A673 (cell line): ENCODE data around the gene ENPP5.

Experiments
- EZH2 ChIP-seq: fragments of 200-600 bp; sonication (generic); IDR thresholded peaks from 2 replicates; pipeline ENCODE4 v1.6.1; 2017; ENCODE audit warnings: borderline replicate concordance, low read depth, mild to moderate bottlenecking, mixed read lengths, antibody characterized with exemption, low read length; ENCODE audit not compliant: poor library complexity, severe bottlenecking
- TF ChIP-seq, protein P1 (sequence below): fragments of 300-800, 200-600 bp; sonication (generic); conservative IDR thresholded peaks from 2 replicates; pipeline ENCODE4 v1.5.1; 2017; ENCODE audit warnings: low read depth, mild to moderate bottlenecking, antibody characterized with exemption, low read length, moderate library complexity, mixed read lengths

DNA sequence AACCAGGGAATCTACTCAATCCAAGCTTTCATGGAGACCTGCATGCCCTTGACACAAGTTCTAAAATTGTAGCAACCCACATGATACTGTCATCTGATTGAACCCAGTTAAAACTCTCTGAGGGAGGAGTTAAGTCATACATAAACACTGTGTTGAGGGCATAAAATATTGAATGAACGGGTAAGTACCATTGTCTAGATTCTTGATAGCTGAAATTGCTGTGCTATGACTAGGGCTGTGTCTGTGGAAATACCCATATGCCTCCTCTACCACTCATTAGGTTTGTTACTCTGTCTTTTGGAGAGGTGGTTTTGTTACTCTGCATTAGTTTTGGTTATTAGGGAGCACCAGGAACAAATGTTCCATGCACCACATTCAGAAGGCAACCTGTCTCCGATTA, 33.4 kb downstream of the ENPP5 start:
- TF ChIP-seq, protein P1, sequence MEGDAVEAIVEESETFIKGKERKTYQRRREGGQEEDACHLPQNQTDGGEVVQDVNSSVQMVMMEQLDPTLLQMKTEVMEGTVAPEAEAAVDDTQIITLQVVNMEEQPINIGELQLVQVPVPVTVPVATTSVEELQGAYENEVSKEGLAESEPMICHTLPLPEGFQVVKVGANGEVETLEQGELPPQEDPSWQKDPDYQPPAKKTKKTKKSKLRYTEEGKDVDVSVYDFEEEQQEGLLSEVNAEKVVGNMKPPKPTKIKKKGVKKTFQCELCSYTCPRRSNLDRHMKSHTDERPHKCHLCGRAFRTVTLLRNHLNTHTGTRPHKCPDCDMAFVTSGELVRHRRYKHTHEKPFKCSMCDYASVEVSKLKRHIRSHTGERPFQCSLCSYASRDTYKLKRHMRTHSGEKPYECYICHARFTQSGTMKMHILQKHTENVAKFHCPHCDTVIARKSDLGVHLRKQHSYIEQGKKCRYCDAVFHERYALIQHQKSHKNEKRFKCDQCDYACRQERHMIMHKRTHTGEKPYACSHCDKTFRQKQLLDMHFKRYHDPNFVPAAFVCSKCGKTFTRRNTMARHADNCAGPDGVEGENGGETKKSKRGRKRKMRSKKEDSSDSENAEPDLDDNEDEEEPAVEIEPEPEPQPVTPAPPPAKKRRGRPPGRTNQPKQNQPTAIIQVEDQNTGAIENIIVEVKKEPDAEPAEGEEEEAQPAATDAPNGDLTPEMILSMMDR = no peak
- TF ChIP-seq EZH2 = no peak
